Activated CD8-positive, alpha-beta memory T cell treated with anti-CD3 and anti-CD28 coated beads, Interleukin-2, amount 50 U/mL, for 24 hours (primary cell): Measurements from ENCODE around the gene TPRN.

Experiments
- DNase-seq: peaks from one replicate; pipeline ENCODE4 v3.0.0-alpha.2; 2020; ENCODE audit errors: extremely low read depth

Gene TPRN

GRCh38 chr9:137173796-137174664 lies 26.5 kb downstream of the TPRN start:
- no peak for DNase-seq

GRCh38 chr9:137172901-137173795 lies 27.4 kb downstream of the TPRN start:
- no peak for DNase-seq

DNA sequence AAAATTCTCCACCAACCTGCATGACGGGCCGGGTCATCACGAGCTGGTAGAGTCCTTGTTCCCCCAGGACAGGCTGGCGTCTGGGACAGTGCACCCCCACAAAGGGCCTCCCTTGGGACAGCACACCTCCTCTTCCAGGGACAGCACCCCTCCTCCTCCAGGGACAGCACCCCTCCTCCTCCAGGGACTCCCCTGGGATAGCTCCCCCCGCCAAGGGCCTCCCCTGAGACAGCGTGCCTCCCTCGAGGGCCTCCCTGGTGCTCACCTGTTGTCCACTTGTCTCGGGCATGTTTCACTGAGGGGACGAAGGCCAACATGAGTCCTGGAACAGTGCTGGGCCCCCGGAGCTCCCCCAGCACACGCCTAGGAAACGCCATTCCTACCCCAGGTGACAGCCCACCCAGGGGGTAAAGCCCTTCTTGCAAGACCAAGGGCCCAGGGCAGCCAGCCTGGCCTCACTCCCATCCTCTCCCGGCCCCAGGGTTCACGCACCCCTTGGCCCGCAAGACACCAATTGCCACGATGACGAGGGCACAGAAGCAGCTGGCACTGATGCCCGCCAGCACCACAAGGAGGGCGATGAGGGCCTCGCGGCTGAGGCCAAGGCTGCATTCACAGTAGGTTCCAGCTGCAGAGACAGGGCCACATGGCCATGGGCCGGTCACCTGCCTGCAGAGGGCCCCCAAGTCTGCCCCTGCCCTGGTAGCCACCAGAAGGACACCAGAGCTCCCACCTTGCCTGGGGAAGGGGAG lies 29.2 kb downstream of the TPRN start:
- DNase-seq: no peak

DNA sequence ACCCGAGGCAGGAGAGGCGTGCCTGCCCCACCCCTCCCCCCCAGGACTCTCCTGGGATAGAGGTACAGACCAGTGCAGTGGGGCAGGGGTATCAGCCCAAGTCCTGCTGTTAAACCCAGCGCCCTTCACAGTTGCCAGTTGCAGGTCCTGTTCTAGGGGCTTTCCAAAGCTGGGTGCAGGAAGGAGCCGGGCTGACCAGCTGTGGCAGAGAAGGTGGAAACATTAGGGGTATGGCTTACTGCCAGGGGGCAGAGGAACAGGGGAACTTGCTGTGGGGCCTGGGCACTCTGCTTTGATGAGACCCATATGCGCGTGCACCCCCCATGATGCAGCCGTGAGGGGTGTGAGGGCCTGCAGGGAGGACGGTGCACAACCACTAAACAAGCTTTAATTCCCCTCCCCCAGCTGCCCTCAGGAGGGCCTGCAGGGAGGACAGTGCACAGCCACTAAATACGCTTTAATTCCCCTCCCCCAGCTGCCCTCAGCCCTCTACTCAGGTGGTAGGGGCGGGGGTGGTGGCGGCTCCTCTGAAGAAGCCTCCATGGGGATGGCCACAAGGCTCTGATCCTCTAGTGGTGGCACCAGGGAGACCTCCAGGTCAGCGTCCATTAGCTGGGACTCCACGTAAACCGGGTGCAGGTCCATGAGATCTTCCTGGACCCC lies 29.9 kb downstream of the TPRN start:
- no peak for DNase-seq

DNA sequence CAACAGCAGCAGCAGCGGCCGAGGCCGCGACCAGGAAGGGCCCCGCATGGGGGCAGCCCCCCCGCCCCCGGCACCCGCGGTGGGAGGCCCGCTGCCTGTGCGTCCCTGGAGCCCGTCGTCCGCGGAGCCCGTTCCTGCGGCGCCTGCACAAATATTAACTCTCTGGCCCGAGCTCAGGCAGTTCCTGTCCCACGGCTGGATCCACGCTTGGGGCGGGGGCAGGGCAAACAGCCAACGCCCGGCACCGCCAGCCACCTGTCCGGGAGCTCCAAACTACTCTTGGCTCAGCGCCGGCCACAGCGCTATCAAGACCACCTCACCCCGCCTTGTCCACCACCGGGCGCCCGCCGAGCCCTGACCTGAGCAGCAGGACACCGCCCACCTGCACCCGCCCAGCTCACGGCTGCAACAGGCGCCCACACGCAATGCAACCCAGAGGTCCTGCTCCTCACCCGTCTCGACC lies 30.6 kb downstream of the TPRN start, which contains the start of gene LRRC26:
LRRC26 (minus strand) TSS at position 156 of the 463 bp plus-strand sequence; CDS start at position 48, 108 bp downstream.
- no peak for DNase-seq

- no peak for DNase-seq
Observed at GRCh38 chr9:137168904-137169856, 31.4 kb downstream of the TPRN start.

DNA sequence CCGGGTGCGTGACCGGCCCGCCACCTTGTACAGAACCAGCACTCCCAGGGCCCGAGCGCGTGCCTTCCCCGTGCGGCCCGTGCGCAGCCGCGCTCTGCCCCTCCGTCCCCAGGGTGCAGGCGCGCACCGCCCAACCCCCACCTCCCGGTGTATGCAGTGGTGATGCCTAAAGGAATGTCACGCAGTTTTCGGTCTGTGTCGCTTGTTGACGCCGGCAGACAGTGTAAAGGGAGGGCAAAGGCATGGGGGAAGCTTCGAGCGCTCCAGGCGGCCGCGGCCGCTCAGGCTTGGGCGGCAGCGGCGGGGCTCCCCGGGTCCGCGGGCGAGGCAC lies 32.0 kb downstream of the TPRN start:
- no peak for DNase-seq

DNA sequence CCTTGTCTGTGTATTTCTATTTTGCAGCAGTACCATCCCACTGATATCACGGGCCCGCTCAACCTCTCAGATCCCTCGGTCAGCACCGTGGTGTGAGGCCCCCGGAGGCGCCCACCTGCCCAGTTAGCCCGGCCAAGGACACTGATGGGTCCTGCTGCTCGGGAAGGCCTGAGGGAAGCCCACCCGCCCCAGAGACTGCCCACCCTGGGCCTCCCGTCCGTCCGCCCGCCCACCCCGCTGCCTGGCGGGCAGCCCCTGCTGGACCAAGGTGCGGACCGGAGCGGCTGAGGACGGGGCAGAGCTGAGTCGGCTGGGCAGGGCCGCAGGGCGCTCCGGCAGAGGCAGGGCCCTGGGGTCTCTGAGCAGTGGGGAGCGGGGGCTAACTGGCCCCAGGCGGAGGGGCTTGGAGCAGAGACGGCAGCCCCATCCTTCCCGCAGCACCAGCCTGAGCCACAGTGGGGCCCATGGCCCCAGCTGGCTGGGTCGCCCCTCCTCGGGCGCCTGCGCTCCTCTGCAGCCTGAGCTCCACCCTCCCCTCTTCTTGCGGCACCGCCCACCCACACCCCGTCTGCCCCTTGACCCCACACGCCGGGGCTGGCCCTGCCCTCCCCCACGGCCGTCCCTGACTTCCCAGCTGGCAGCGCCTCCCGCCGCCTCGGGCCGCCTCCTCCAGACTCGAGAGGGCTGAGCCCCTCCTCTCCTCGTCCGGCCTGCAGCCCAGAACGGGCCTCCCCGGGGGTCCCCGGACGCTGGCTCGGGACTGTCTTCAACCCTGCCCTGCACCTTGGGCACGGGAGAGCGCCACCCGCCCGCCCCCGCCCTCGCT lies 32.6 kb downstream of the TPRN start:
- no peak for DNase-seq

DNA sequence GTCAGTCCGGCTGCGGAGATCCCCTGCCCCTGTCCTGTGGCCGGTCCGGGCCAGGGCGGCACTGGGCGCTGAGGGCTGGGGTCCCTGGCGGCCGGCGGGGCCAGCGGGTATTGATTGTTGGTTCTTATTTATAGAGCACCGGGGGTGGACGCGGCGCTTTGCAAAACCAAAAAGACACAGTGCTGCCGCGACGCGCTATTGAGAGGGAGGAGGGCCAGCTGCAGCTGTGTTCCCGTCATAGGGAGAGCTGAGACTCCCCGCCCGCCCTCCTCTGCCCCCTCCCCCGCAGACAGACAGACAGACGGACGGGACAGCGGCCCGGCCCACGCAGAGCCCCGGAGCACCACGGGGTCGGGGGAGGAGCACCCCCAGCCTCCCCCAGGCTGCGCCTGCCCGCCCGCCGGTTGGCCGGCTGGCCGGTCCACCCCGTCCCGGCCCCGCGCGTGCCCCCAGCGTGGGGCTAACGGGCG lies 33.2 kb downstream of the TPRN start:
- no peak for DNase-seq

- DNase-seq: no peak
Observed at GRCh38 chr9:137166380-137167229, 33.9 kb downstream of the TPRN start.

GRCh38 chr9:137165250-137165836 lies 35.2 kb downstream of the TPRN start:
- DNase-seq: no peak

GRCh38 chr9:137164370-137165249 lies 35.9 kb downstream of the TPRN start:
- no peak for DNase-seq

GRCh38 chr9:137163805-137164204 lies 36.7 kb downstream of the TPRN start:
- no peak for DNase-seq

DNA sequence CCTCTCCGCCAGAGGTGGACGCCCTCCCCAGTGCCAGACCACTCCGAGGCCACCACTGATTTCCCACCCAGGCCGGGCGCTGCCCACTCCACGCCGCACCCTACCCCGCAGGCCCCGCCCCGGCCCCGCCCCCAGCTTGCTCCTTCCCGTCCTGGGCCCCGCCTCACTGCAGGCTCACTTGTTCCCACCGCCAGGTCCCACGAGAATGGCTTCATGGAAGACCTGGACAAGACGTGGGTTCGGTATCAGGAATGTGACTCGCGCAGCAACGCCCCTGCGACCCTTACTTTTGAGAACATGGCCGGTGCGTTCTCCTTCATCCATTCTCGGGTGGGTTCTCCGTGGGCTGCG lies 37.2 kb downstream of the TPRN start:
- DNase-seq: no peak

DNA sequence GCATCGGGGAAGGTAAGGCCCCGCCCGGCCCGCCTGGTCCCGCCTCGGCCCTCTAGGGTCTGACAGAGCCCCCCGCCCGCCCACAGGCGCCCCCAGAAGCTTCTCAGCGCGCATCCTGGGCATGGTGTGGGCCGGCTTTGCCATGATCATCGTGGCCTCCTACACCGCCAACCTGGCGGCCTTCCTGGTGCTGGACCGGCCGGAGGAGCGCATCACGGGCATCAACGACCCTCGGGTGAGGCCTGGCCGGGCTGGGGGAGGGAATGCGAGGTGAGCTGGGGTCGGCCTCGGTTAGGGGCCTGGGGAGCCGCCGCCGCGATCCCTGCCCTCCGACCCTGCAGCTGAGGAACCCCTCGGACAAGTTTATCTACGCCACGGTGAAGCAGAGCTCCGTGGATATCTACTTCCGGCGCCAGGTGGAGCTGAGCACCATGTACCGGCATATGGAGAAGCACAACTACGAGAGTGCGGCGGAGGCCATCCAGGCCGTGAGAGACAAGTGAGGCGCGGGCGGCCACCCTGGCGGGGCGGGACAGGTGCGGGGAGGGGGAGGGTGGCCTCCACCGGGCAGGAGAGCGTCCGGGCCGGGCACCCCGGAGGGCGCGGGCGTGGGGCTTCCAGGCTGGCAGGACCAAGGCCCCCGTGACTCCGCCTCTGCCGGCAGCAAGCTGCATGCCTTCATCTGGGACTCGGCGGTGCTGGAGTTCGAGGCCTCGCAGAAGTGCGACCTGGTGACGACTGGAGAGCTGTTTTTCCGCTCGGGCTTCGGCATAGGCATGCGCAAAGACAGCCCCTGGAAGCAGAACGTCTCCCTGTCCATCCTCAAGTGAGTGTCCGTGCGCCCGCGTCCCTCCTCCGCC lies 37.8 kb downstream of the TPRN start:
- DNase-seq: no peak
